GM20000 (cell line): ENCODE measurements around the gene MON1B.

Source experiments
- DNase-seq: peaks from one replicate; pipeline ENCODE4 v3.0.0; 2012; ENCODE audit warnings: low spot score
- TF ChIP-seq, protein P1 (sequence below): IDR thresholded peaks from 2 replicates; pipeline ENCODE4 v1.5.1; 2012; ENCODE audit warnings: mild to moderate bottlenecking, control low read depth; ENCODE audit errors: extremely low read depth, missing control alignments

MON1B gene

DNA sequence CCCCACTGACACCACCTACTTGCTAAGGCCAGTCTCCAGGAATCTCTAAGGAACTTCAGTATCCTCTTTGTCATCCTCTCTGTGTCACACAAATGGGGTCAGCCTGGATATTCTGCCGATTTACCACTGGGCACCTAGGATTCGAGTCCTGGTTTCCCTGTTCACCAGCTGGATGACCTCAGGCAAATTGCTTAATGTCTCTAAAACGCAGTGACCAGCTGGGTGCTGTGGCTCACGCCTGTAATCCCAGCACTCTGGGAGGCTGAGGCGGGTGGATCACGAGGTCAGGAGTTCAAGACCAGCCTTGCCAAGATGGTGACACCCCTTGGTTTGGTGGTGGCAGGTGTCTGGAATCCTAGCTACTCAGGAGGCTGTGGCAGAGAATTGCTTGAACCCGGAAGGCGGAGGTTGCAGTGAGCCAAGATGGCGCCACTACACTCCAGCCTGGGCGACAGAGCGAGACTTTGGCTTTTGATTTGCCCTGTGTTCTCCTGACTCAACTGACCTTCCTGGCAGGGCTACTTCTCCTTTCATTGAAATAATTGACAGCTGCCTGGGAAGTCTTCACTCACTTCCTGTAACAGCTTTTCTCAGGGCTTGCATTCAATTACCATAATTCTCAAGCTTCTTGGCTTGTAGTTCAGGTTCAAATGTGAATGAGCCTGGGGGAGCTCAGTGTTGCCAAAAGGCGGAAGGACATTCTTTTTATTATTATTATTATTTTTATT lies 23.6 kb downstream of the MON1B start:
- no peak for DNase-seq
- TF ChIP-seq, protein P1, sequence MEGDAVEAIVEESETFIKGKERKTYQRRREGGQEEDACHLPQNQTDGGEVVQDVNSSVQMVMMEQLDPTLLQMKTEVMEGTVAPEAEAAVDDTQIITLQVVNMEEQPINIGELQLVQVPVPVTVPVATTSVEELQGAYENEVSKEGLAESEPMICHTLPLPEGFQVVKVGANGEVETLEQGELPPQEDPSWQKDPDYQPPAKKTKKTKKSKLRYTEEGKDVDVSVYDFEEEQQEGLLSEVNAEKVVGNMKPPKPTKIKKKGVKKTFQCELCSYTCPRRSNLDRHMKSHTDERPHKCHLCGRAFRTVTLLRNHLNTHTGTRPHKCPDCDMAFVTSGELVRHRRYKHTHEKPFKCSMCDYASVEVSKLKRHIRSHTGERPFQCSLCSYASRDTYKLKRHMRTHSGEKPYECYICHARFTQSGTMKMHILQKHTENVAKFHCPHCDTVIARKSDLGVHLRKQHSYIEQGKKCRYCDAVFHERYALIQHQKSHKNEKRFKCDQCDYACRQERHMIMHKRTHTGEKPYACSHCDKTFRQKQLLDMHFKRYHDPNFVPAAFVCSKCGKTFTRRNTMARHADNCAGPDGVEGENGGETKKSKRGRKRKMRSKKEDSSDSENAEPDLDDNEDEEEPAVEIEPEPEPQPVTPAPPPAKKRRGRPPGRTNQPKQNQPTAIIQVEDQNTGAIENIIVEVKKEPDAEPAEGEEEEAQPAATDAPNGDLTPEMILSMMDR: no peak

DNA sequence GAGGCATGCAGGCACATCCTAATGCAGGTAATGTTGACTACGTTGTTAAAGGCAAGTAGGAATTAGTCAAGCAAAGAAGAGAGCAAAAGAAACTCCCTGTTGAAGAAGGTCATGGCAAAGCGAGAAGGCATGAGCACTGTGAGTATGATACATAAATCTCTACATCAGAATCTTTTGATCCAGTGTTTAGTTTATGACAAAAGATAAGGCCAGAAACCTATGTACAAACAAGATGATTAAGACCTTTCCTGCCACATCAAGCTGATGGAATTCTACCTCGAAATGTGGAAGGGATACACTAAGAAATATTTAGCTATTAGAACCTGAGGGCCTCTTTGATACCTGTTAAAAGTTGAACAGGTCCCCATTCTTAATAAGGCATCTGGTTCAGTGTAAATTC lies 28.4 kb downstream of the MON1B start:
- no peak for DNase-seq
- TF ChIP-seq, protein P1: no peak

DNA sequence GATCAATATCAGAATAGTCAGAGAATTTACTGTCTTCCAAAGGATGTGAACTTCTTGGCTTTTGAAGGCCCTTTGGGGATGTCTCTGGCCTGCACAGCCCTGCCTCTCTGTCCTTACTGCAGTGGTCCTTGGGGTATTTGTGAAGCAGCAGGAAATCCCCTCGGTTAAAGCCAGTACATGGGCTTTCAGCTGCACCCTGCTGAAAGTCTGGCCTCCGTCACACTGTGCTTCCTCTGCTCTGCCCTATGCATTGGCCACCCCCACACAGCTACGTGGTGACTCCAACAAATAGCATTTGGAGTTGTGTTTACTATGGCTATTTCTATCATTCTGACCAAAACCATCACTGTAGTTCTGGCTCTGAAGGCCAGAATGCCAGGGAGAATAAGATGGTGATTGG lies 29.4 kb downstream of the MON1B start:
- TF ChIP-seq, protein P1: no peak

DNA sequence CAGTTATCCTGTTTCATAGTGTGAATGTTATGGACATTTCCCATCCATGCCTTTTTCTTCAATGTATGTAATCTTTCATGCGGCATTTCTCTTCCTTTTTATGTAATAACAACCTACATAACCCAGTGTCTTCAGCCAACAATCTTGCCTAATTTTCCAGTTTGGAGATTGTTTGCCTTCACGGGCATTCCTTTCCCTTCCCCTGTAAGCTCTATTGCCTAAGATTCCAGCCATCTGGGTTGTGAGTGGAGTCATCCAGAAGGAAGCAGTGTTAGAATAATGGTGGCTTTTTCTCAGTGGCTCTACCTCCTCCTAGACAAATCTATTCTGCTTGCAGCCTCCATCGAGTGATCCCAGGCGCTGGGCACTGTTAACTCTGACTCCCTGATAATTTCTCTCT lies 30.5 kb downstream of the MON1B start:
- TF ChIP-seq, protein P1: no peak
- DNase-seq: no peak

More for the DNA sequence above, 29.4 kb downstream of the MON1B start:
- DNase-seq: peak; percentile 68

DNA sequence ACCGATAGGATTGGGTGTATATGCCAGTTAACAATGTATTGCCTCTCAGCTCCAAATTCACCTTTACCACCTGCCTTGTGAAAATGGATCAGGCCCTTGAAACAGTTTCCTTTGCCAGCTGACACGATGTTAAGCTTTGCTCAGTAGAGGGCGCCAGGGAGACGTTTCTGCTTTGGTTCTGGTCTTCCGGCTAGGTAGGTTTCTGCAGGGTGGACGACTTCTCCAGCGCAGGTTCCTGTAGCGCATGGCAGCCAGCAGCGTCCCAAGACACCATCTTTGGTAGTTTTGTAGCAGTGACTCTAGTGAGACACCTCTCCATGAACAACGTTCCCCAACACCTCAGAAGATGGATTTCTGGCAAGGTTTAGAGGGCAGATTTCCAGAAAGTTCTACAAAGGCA lies 32.2 kb downstream of the MON1B start:
- no peak for DNase-seq
- TF ChIP-seq, protein P1: no peak

DNA sequence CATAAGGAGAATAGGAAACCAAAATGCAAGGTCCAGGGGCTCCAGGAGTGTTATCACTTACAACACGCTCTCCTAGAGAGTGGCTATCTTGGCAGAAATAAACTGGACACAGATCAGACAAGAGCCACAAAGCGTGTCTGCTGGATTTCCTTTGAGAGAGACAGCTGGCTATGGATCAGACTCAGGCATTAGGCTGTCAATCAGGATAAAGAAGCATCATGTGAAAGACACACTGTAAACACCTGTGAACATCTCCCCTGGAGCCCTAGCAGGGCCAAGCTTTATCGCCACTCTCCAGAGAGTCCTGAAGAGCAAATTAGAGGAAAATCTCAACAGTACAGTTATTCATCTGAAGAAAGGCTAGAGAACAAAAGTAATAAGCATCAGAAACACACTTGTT lies 34.2 kb downstream of the MON1B start:
- TF ChIP-seq, protein P1: no peak
- DNase-seq: no peak

DNA sequence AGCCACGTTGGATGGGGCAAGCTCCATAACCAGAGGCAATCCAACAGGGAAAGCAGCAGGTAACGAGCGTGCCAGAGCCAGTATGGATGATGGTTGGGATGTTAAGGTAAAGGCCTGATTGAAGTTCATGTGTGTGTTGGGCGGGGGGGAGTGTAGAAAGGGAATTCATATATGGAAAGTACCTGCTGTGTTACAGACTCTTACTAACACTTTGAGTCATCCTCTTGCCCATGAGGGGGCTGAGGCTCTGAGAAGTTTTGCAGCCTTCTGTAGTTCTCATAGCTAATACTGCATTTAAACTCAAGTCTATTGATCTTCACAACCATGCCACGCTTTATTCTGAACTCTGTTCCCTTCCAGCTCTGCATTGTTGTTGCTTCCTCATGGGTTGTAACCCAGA lies 36.8 kb downstream of the MON1B start:
- no peak for DNase-seq
- TF ChIP-seq, protein P1: no peak
